Activated naive CD4-positive, alpha-beta T cell treated with anti-CD3 and anti-CD28 coated beads, Interleukin-2, amount 50 U/mL, for 16 hours (primary cell): ENCODE data around the gene LRRC39.
"Not testable (repeated sequence)": the region's sequence is repeated elsewhere in the genome, so short reads cannot be mapped to it uniquely, and the experiment has no call there.

Source experiments
- DNase-seq: peaks from one replicate; pipeline ENCODE4 v3.0.0-alpha.2; 2020

Gene LRRC39

DNA sequence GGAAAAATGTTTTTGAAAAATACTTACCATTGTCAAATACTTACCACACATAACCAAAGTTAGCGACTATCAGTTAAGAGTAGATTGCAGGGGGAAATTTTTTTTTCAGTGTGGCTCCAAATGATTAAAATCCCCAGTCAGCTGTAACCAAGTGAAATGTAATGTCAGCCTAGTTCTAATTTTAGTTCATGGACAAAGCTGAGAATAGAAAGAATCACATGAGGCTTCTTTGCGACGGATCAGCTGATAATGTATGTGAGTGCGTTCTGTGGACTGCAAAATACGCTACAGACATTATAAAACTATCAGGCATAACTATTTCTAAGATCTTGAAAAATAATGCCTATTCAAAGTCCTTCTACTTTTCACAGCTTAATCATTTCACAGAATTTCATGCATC lies at the start of gene LRRC39:
Gene LRRC39 (minus strand): TSS at position 166 of the 400 bp plus-strand sequence. CDS start 9,740 bp downstream, outside the sequence.
- no peak for DNase-seq

DNA sequence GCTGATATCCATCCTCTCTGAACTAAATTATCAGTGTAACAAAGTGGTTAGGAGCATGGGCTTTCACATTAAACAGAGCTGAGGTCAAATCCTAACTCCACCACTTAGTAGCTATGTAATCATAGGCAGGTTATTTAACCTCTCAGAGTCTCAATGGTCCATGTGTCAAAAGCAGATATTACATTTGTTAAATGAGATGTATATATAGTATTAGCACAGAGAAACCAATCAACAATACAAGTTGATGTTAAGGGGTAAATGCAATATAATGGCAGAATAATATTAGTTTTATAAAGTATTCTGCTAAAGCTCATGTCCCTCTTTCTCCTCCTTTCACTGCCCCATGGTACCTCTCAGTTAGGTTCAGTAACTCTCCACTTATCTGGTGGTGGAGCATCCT lies 44.4 kb upstream of the LRRC39 start:
- no peak for DNase-seq

DNA sequence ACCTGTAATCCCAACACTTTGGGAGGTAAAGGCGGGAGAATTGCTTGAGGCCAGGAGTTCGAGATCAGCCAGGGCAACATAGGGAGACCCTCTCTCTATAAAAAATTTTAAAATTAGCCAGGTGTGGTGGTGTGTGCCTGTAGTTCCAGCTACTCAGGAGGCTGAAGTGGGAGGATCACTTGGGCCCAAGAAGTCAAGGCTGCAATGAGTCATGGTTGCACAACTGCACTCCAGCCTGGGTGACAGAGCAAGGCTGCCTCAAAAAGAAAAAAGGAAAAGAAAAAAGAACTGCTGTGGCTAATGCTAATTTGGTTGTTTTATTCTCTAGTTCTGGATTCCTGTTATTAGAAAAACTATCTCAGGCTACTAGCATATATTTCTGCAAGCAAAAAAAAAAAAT lies 41.8 kb upstream of the LRRC39 start:
- no peak for DNase-seq

DNA sequence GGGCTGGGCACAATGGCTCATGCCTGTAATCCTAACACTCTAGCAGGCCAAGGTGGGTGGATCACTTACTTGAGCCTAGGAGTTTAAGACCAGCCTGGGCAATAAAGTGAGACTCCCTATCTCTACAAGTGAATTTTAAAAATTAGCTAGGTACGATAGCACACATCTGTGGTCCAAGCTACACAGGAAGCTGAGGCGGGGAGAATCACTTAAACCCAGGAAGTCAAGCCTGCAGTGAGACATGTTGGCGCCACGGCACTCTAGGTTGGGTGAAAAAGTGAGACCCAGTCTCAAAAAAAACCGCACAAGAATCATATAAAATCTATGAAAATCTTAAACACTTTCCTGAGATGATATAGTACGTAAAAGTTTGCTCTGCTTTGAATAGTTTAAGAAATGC lies 41.4 kb upstream of the LRRC39 start:
- DNase-seq, result no peak

DNA sequence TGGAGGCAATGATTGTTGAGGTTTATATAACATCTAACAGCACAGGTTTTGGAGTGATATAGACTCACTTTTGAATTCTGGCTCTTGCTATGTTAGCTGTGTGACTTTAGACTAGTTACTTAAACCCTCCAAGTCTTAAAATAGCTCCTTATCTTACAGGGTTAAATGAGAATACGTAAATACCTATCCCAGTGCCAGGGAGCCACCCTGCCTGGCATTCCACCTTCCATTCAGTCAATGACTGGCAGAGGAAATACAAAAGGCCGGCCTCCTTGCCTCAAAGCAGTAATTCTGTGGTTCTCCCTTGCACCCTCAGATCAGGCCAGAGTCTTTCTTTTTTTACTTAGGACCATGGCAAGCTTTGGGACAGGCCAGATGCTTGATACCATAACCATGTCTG lies 39.8 kb upstream of the LRRC39 start:
- no peak for DNase-seq

DNA sequence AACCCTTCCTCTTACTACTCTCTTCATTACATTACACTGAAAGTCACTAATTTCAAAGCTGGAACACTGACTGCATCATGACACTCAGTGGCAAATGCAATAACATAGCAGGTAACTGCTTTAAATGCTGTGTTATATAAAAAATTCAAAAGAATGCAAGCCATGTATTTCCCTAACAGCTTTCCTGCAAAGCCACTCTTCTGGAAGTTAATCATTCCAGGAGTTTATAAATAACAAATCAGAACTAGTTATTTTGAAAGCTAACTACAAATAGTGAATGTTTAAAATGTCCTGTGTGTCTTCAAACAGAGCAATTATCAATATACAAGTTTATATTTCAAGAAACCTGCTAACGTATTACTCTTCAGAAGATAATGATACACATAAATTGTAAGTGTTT lies 37.0 kb upstream of the LRRC39 start:
- no peak for DNase-seq

DNA sequence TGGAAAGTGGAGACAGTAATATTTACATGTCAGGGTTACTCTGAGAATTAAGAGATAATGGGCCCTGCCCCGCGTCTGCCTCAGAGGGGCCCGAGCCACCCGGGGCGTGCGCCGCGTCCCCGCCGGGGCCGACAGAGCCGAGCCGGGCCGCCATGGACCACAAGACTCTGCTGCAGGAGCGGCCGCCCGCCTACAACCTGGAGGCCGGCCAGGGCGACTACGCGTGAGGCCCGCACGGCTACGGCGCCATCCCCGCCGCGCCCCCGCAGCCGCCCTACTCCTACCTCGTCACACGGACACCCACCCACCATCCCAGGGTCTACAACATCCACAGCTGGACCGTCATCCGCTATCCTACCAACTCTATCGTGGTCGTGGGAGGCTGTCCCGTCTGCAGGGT lies 35.1 kb upstream of the LRRC39 start:
- DNase-seq, result no peak

DNA sequence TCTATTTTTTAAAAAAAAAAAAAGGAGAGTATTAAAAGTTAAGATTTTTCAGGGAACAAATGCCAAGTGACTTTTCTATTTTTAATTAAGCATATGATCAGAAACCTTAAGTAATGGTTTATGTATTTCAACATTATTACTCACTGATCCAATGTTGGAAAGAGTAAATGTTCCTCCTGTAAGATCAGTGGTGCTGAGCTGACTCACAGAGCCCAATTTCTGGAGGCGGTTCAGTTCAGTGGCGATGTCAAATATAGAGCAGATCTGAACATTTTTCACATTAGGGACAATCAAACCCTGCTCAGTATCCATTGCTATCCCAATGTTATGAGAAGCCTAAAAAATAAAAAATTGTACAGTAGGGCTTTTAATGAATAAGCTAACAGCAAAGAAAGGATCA lies 28.2 kb upstream of the LRRC39 start:
- DNase-seq, result no peak

DNA sequence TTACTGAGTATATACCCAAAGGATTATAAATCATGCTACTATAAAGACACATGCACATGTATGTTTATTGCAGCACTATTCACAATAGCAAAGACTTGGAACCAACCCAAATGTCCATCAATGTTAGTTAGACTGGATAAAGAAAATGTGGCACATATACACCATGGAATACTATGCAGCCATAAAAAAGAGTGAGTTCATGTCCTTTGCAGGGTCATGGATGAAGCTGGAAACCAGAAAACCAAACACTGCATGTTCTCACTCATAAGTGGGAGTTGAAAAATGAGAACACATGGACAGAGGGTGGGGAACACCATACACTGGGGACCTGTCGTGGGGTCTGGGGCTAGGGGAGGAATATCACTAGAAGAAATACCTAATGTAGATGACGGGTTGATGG lies 27.5 kb upstream of the LRRC39 start:
- DNase-seq, result not testable (repeated sequence)

DNA sequence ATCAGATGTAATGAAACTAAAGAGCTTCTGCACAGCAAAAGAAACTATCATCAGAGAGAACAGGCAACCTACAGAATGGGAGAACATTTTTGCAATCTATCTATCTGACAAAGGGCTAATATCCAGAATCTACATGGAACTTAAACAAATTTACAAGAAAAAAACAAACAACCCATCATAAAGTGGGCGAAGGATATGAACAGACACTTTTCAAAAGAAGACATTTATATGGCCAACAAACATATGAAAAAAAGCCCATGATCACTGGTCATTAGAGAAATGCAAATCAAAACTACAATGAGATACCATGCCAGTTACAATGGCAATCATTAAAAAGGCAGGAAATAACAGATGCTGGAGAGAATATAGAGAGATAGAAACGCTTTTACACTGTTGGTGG lies 27.0 kb upstream of the LRRC39 start:
- DNase-seq, result not testable (repeated sequence)

DNA sequence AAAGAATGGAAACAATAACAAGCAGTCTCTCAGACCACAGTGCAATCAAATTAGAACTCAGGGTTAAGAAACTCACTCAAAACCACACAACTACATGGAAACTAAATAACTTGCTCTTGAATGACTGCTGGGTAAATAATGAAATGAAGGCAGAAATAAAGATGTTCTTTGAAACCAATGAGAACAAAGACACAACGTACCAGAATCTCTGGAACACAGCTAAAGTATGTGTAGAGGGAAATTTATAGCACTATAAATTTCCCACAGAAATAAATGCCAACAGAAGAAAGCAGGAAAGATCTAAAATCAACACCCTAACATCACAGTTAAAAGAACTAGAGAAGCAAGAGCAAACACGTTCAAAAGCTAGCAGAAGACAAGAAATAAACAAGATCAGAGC lies 24.6 kb upstream of the LRRC39 start:
- DNase-seq, result not testable (repeated sequence)

DNA sequence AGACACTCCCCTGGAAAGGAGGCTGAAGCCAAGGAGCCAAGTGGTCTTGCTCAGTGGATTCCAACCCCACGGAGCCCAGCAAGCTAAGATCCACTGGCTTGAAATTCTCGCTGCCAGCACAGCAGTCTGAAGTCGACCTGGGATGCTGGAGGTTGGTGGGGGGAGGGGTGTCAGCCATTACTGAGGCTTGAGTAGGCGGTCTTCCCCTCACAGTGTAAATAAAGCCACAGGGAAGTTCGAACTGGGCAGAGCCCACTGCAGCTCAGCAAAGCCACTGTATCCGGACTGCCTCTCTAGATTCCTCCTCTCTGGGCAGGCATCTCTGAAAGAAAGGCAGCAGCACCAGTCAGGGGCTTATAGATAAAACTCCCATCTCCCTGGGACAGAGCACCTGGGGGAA lies 22.0 kb upstream of the LRRC39 start:
- DNase-seq, result not testable (repeated sequence)

DNA sequence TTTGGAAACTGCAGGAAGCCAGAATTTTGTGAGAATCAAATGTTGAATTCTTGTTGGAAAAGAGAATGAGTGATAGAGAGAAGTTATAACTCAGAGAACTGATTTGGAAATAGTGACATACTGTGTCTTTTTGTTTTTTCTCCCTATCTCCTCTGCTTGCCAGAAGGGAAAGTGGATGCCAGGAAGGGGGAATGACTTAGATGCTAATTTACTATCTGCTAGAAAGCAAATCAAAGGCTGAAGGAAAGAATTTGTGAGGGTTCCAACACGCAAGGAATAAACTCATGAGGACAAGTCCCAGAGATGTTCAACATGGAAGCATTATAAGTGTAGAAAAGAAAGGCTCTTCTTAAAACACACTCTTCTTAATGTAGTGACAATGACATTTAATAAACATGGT lies 20.5 kb upstream of the LRRC39 start:
- DNase-seq, result no peak

DNA sequence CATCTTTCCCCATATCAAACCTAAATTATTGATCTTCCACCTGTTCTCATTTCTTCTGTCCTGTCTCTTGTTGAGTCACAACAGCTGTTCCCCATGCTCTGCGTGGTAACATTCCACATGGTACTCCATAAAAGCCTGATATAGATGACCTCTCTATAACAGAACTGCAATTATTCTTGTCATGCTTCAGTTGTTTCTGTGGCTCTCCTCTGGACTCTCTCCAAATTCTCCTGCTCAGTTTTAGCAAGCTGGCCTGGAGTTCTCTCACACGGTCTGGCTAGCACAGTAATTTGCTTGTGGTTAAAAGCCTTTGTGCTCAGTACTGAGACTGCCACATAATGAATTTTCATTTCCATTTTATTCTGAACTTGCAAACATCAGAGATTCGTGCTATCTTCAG lies 10.6 kb upstream of the LRRC39 start:
- no peak for DNase-seq

DNA sequence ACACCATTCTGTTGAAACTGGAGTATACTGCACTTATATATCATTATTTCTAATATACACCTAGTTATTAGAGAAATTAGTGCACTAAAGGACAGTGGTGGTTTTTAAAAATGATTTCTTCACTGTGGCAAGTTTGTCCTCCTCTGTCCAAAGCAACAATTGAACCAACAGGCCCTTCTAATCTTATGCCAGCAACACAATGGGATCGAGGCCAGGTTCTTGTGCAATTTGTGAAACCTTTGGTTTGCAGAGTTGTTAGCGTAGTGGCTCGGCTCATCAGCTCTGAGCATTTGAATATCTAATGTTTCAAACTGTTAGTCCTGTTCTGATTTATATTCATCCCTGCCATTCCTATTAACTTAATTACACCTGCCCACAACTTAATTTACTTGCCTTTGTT lies 9.9 kb upstream of the LRRC39 start:
- DNase-seq, result no peak

DNA sequence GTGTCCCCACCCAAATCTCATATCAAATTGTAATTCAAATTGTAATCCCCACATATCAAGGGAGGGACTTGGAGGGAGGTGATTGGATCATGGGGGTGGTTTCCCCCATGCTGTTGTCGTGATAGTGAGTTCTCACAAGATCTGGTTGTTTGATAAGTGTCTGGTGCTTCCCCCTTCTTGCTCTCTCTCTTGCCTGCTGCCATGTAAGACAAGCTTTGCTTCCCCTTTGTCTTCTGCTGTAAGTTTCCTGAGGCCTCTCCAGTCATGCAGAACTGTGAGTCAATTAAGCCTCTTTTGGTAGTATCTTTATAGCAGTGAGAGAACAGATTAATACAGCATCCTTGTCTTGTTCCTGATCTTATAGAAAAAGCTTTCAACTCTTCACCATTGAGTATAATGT lies 6.5 kb upstream of the LRRC39 start:
- DNase-seq, result no peak

DNA sequence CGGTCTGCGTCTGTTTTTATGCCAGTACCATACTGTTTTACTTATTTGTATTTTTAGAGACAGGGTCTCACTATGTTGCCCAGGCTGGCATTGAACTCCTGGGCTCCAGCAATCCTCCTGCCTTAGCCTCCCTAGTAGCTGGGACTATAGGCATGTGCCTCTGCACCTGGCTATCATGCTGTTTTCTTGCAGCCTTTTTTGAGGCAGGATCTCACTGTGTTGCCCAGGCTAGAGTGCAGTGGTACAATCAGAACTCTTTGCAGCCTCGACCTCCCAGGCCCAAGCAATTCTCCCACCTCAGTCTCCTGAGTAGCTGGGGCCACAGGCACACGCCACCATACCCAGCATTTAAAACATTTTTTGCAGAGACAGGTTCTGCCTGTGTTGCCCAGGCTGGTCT lies 5.3 kb upstream of the LRRC39 start:
- DNase-seq, result no peak

DNA sequence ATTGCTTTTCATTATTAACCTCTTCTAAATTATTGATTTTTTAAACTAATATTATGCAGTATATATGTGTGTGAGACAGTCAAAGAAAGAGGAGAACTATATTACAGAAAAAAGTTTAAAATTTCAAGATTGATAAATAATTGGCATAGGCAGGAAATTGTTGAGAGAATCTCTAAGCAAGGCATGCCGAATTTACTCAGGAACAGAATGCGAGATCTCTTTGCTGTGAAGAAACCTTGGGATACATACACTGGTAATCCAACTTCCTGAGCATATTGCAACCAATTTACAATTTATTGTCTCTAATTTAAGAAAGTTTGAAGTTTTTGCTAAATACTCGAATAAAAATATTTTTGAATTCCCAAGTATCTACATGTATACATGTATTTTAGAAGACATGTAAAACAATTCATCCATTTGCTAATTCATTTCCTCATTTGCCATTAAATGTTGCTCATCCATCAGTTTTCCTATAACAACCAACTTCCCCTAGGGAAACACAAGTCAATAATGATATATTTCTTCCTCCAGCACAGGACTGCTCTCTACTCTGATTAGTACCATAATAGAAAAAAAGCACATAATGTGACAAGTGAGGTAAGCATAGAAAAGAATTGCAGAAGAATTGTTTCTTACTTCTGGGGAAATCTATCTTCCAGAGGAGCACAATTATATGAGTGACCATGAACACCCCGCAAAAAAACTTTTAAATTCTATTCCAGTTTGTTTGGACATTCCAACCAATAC lies 588 bp downstream of the LRRC39 start:
- no peak for DNase-seq

DNA sequence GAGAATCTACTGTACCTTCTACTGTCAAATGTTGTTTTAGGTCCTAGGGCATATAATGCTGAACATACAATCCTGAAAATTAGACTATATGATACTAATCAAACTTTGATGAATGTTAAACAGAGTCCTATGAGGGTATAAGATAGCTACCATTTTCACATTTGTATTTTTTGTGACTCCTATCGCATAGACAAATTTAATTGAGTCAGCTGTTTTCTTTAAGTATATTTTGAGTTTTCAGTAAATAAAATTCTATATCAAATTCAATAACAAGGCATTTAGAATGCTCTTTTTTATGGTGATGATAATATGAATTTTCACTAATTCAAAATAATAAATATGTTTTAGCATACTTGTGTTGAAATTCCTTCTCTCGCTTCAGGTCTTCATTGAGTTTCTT lies 10.0 kb downstream of the LRRC39 start:
- no peak for DNase-seq

DNA sequence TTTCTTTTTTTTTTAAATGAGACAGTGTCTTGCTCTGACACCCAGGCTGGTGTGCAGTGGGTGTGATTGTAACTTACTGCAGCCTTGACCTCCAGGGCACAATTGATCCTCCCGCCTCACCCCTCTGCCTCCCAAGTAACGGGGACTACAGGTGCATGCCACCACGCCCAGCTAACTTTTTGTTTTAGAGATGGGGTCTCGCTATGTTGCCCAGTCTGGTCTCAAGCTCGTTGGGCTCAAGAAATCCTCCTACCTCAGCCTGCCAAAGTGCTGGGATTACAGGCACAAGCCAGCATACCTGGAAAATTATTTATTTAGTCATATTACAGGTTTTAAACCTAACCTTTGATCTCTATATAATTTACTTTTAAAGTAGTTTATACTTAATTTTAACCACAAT lies 13.4 kb downstream of the LRRC39 start:
- DNase-seq, result no peak

DNA sequence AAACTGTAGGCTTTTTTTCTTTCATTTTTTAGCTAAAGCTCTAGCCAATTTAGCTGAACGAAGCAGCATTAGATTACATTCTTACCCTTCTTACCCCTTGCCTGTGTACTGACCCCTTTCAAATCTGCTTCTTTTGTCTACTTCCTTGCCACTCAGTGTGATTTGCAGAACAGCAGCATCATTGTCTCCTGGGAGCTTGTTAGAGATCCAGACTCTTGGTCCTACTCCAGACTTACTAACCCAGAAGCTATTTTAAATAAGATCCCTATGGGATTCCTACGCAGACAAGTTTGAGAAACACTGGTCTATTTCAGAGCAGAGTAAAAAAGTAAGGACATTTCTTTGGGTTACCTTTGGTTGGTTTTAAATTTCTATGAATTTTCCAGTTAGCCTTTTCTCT lies 13.8 kb downstream of the LRRC39 start:
- DNase-seq, result no peak

DNA sequence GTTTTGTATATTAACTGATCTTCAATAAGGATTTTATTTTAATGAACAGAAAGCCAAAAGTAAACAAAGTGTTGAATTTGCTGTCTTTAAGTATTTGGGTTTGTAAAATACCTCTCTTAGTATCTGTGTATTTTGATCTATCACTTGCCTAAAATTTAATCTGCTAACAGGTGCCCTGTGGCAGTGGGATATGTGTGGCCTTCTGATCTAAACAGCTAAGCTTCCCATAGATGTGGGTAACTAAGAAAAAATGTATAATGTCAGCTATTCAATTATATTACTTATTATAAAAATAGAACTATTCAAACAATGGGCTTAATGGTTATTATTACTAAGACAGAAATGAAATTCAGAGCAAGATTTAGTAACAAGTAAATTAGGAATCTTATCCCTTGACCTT lies 15.2 kb downstream of the LRRC39 start:
- DNase-seq, result no peak

DNA sequence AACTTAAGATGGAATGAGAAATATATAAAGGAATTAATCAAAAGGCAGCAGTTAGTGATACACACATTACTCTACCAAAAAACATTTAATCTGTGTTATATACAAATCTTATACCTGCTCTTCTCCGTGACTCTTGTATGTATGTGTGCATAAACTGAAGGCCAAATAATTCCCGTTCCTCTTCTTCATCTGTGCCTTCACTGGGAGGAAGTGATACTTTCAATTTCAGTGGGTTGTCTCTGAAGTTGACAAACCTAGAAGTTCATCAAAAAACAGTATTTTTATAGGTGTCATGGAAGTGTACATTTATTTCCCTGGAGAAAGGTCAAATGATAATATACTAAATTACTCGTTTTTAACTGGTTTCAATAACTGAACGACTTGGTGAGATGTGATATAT lies 25.8 kb downstream of the LRRC39 start:
- DNase-seq, result no peak

DNA sequence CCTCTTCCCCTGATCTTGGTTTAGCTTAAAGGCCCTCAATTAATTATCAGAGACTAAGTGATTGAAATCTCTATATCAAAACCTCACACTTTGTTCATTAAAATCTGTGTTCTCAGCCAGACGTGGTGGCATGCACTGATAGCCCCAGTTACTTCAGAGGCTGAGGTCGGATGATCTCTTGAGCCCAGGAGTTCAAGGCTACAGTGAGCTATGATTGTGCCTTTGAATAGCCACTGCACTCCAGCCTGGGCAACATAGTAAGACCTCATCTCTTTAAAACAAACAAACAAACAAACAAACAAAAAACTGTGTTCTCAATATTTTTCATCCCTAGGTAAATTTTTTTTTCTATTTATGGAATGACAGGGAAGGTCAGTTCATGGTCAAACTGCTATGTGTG lies 26.4 kb downstream of the LRRC39 start:
- DNase-seq, result no peak

DNA sequence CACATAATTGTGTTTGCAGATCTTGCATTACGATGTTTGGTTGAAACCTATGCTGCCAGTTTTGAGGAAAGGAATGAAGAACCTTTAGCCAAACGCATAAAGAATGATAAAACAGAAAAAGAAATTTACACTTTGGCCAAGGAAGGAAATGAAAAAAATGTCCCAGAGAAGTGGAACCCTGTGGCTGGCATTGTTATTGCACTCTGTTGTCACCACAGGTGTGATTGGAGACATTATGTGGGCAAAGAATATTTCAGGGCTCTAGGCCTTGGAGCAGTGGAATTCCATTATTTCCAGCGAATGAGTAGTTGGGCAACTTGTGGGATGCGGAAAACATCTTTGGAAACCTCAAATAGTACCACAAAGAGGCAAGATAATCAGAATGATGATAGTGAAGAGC lies 30.2 kb downstream of the LRRC39 start:
- DNase-seq, result no peak

DNA sequence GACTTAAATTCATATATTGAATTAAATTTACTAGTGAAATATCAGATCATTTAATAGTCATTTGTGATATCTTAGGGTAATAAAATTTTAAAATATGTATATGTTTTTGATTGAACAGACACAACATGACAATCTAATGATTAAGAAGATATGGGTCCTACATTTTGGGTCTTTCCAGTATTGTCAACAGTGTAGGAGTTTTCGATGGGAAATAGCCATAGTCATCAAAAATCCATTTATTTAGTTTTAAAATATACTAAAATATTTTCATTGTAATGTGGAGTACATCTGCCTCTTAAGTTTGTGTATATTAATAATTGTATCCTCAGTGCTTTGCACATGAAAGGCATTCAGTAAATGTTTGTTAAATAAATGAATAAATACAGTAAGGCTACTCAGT lies 31.1 kb downstream of the LRRC39 start:
- DNase-seq, result no peak
